Peyer's patch (tissue), 4 donors: Measurements from ENCODE around the gene ACRV1. TPM values are rescaled to one million over a fixed set of nuclear protein-coding genes. Genes with fewer than 3 reads are reported as not detected.

ENCODE experiments used
- DNase-seq, 3 donors: peaks; one replicate each; pipeline ENCODE4 v3.0.0-alpha.2; 2017 to 2019
- H3K27ac ChIP-seq, 4 donors: fragments of 200-600 bp; sonication (generic); one replicate each; pipeline ENCODE4 v1.5.1; 2016 to 2019
- H3K27me3 ChIP-seq, 2 donors: fragments of 200-600 bp; sonication (generic); one replicate each; pipeline ENCODE4 v1.5.1; 2019
- H3K36me3 ChIP-seq, 3 donors: fragments of 200-600 bp; sonication (generic); one replicate each; pipeline ENCODE4 v1.5.1; 2016 to 2019
- H3K4me1 ChIP-seq, 4 donors: fragments of 200-600 bp; sonication (generic); one replicate each; pipeline ENCODE4 v1.5.1; 2016 to 2019
- H3K4me3 ChIP-seq, 4 donors: fragments of 200-600 bp; sonication (generic); 1 replicate in 3 of 4; 2 replicates in 1 of 4; pipeline ENCODE4 v1.5.1; 2016 to 2019; ENCODE audit warnings: mild to moderate bottlenecking in 1 of 4
- H3K9me3 ChIP-seq, 4 donors: fragments of 200-600 bp; sonication (generic); one replicate each; pipeline ENCODE4 v1.5.1; 2016 to 2019; ENCODE audit warnings: mild to moderate bottlenecking in 1 of 4
- CTCF ChIP-seq, 6 experiments: fragments of 450-650 bp in 4 of 6; fragments of 200-600 bp in 2 of 6; sonication (generic) in 1 of 6; IDR thresholded peaks; one replicate each; pipeline ENCODE4 v1.5.1; 2017 to 2019; ENCODE audit warnings: antibody characterized with exemption in 6 of 6, mild to moderate bottlenecking in 3 of 6, moderate library complexity in 1 of 6
- POLR2A ChIP-seq, 2 donors: fragments of 450-650 bp; IDR thresholded peaks; one replicate each; pipeline ENCODE4 v1.5.1; 2017; ENCODE audit warnings: antibody characterized with exemption in 2 of 2, mild to moderate bottlenecking in 2 of 2, moderate library complexity in 2 of 2
- total RNA-seq, 4 donors: library from RNA; depleted of rRNA; stranded (reverse); fragments of >200 nt; gene quantifications; one replicate each; pipeline ENCODE4 v1.1.0, GENCODE V29; 2016

The ACRV1 gene
- total RNA-seq, 4 donors from 2014 or later: not detected

GRCh38 chr11:125649465-125650166 is 31.0 kb downstream of the ACRV1 start:
- H3K4me3 ChIP-seq: no peak overlapping the region
- no peaks in the 10 kb centered on the region for H3K27me3 ChIP-seq
- DNase-seq: no peak
- no peaks in the 10 kb centered on the region for H3K9me3 ChIP-seq
- no peaks in the 10 kb centered on the region for H3K4me1 ChIP-seq
- no peak for TF ChIP-seq CTCF (IDR thresholded peaks at IDR 0.05)
- no peak for TF ChIP-seq POLR2A (IDR thresholded peaks at IDR 0.05)
- H3K36me3 ChIP-seq: no peaks in the 10 kb centered on the region
- no peak overlapping the region for H3K27ac ChIP-seq

- Histone ChIP-seq H3K4me1 (no peaks in the 10 kb centered on the region), H3K36me3 (no peaks in the 10 kb centered on the region), H3K27me3 (no peaks in the 10 kb centered on the region), H3K27ac (no peak overlapping the region), H3K9me3 (no peaks in the 10 kb centered on the region), H3K4me3 (no peak overlapping the region)
- DNase-seq: no peak
- TF ChIP-seq POLR2A (IDR thresholded peaks at IDR 0.05) (no peak), CTCF (IDR thresholded peaks at IDR 0.05) (no peak)
These were observed 34.8 kb downstream of the ACRV1 start for GRCh38 chr11:125645871-125646270.

GRCh38 chr11:125638315-125638714 is 42.3 kb downstream of the ACRV1 start:
- H3K27ac ChIP-seq: peak overlapping the region in 1 of 4 donors; percentile 51
- no peaks in the 10 kb centered on the region for H3K36me3 ChIP-seq
- TF ChIP-seq CTCF (IDR thresholded peaks at IDR 0.05): no peak
- TF ChIP-seq POLR2A (IDR thresholded peaks at IDR 0.05): no peak
- no peaks in the 10 kb centered on the region for H3K27me3 ChIP-seq
- DNase-seq: no peak
- peak overlapping the region in 1 of 4 donors; percentile 7 for H3K4me3 ChIP-seq
- no peaks in the 10 kb centered on the region for H3K4me1 ChIP-seq
- no peaks in the 10 kb centered on the region for H3K9me3 ChIP-seq

- peak overlapping the region in 1 of 4 donors; percentile 51 for H3K27ac ChIP-seq
- no peaks in the 10 kb centered on the region for H3K36me3 ChIP-seq
- no peak overlapping the region for H3K4me3 ChIP-seq
- H3K4me1 ChIP-seq: no peaks in the 10 kb centered on the region
- no peaks in the 10 kb centered on the region for H3K9me3 ChIP-seq
- H3K27me3 ChIP-seq: no peaks in the 10 kb centered on the region
- no peak for DNase-seq
- peak in 1 of 6 experiments; percentile 8 for TF ChIP-seq CTCF (IDR thresholded peaks at IDR 0.05)
- no peak for TF ChIP-seq POLR2A (IDR thresholded peaks at IDR 0.05)
These were observed 42.8 kb downstream of the ACRV1 start for GRCh38 chr11:125637840-125638239.

- no peak for DNase-seq
- H3K36me3 ChIP-seq: no peaks in the 10 kb centered on the region
- no peaks in the 10 kb centered on the region for H3K9me3 ChIP-seq
- H3K4me1 ChIP-seq: peaks cover 0 to 9% (median 1%) of the 10 kb centered on the region in 4 donors
- no peak overlapping the region for H3K4me3 ChIP-seq
- no peak overlapping the region for H3K27ac ChIP-seq
- H3K27me3 ChIP-seq: no peaks in the 10 kb centered on the region
- TF ChIP-seq CTCF (IDR thresholded peaks at IDR 0.05) (no peak), POLR2A (IDR thresholded peaks at IDR 0.05) (no peak)
These were observed 53.3 kb downstream of the ACRV1 start for GRCh38 chr11:125627236-125627910.
